HG03378 (cell line): ENCODE data around the gene TNFRSF6B.

Experiments
- ATAC-seq: cut with Tn5 transposase; IDR thresholded peaks from one replicate; pipeline ENCODE4 v1.9.1; 2021; ENCODE audit warnings: mild to moderate bottlenecking, moderate library complexity; ENCODE audit not compliant: unreplicated experiment

TNFRSF6B gene

DNA sequence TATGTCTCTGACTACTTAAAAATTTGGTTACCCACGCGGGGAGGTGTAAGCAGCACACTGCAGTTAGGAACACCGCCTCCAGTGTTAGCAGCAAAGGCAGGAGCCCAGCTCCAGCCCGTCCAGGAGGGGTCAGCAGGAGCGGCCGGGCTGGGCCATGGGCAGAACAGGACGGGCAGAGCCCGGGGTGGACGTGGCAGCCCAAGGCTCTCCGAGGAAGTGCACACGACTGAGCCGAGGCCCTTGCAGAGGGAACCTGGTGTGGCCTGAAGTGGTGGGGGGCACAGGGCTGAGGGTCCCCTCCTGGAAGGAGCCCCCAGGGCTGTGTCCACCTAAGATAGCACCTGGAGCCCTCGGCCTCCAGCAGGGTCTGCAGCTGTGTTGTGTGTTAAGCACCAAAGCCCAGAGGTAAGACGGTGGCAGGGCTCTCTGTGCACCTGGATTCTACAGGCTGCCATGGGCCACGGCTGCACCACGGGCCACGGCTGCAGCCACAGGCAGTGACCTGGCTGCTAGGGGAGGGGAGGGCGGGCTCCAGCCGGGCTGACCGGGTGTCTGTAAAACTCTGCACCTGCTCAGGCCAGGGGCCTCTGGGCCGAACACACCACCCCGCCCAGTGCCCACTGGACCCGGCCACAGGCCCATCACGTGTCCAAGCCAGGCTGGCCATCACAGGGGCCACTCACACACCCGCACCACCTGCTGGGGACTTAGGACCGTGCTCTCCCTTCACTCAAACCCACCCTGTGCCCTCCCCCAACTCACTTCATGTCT, 49.7 kb downstream of the TNFRSF6B start:
- no peak for ATAC-seq

GRCh38 chr20:63746751-63747315, 50.4 kb downstream of the TNFRSF6B start:
- no peak for ATAC-seq

DNA sequence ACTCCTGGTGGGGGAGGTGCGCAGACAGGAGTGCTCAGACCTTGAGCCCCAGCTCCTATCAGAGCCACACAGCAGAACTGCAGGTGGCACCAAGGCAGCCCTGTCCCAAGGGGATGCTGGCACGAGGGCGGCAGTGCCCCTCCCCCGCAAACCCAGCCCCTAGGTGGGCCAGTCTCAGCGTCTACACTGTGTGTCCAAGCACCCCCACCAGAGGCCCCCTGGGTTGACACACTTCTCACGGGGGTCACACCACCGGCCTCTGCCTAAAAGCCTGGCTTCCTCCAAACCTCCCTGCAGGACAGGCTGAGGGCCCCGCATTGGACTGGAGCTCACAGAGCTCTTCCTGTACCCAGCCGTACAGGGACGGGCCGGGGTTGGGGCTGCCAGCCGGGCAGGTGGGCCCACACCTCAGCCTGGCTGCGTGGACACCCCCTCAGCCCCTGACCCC, 51.2 kb downstream of the TNFRSF6B start:
- ATAC-seq: no peak
